IMR-90 (cell line): ENCODE results near the gene KCP. TPM values are rescaled to one million over a fixed set of nuclear protein-coding genes. Genes with fewer than 3 reads are reported as not detected.

ENCODE experiments used
- ATAC-seq: fragments of 200-7000 bp; cut with Tn5 transposase; 2 replicates; pipeline ENCODE4 v1.9.1; 2020; ENCODE audit warnings: low read depth, mild to moderate bottlenecking, moderate library complexity
- BruUV-seq: library from RNA; stranded (reverse); fragments of 400-500 nt; replicated peaks from 2 replicates; lab custom pipeline; 2021; lab: Mats Ljungman, UMichigan
- CTCF ChIA-PET: fragments of 300-600 bp; formaldehyde crosslinking; extraction: SDS; loops from one replicate; lab custom pipeline; 2021; ENCODE audit warnings: antibody characterized with exemption; lab: Yijun Ruan, JAX
- POLR2A ChIA-PET: fragments of 300-600 bp; sonication (Branson Sonifier 250); formaldehyde crosslinking; loops from one replicate; lab custom pipeline; 2022; ENCODE audit warnings: antibody characterized with exemption; ENCODE audit not compliant: unreplicated experiment; lab: Charles Lee
- DNase-seq: peaks from one replicate; pipeline ENCODE4 v3.0.0; 2013
- H2AFZ ChIP-seq: replicated peaks from 2 replicates; pipeline ENCODE3; 2013; ENCODE audit warnings: low read length, mild to moderate bottlenecking; ENCODE audit not compliant: poor library complexity
- H2AK5ac ChIP-seq: 2 replicates; pipeline ENCODE4 v1.6.1; 2013; ENCODE audit warnings: low read depth, low read length, inconsistent platforms
- H2AK9ac ChIP-seq: replicated peaks from 2 replicates; pipeline ENCODE3; 2013; ENCODE audit warnings: mild to moderate bottlenecking, low read depth, low read length, moderate library complexity; ENCODE audit not compliant: poor library complexity
- H2BK120ac ChIP-seq: 2 replicates; pipeline ENCODE4 v1.6.1; 2013; ENCODE audit warnings: low read depth, low read length, inconsistent platforms
- H2BK15ac ChIP-seq: 3 replicates; pipeline ENCODE4 v1.6.1; 2013; ENCODE audit warnings: low read depth, low read length, inconsistent platforms
- H2BK20ac ChIP-seq: 2 replicates; pipeline ENCODE4 v1.6.1; 2013; ENCODE audit warnings: low read depth, mild to moderate bottlenecking, inconsistent platforms, low read length, moderate library complexity
- H2BK5ac ChIP-seq: 2 replicates; pipeline ENCODE4 v1.6.1; 2013; ENCODE audit warnings: mild to moderate bottlenecking, low read depth, low read length, inconsistent platforms; ENCODE audit not compliant: poor library complexity, severe bottlenecking
- H3K14ac ChIP-seq: replicated peaks from 2 replicates; pipeline ENCODE4 v1.6.1; 2013; ENCODE audit warnings: low read depth, low read length, inconsistent platforms
- H3K18ac ChIP-seq: 2 replicates; pipeline ENCODE4 v1.6.1; 2013; ENCODE audit warnings: low read depth, low read length, control low read depth
- H3K23ac ChIP-seq: 2 replicates; pipeline ENCODE4 v1.6.1; 2013; ENCODE audit warnings: low read depth, low read length, inconsistent platforms
- H3K27ac ChIP-seq: 2 replicates; pipeline ENCODE4 v1.5.1; 2013; ENCODE audit warnings: mild to moderate bottlenecking, control low read depth, low read length; ENCODE audit not compliant: insufficient read depth
- H3K27me3 ChIP-seq: 2 replicates; pipeline ENCODE4 v1.6.1; 2013; ENCODE audit warnings: low read length; ENCODE audit not compliant: control insufficient read depth, insufficient read depth
- H3K36me3 ChIP-seq: 2 replicates; pipeline ENCODE4 v1.6.1; 2013; ENCODE audit warnings: low read length, mixed read lengths; ENCODE audit not compliant: control insufficient read depth, insufficient read depth
- H3K4ac ChIP-seq: 2 replicates; pipeline ENCODE4 v1.6.1; 2013; ENCODE audit warnings: low read depth, low read length, inconsistent platforms
- H3K4me1 ChIP-seq: 2 replicates; pipeline ENCODE4 v1.6.1; 2013; ENCODE audit warnings: low read length, mixed read lengths; ENCODE audit not compliant: control insufficient read depth, insufficient read depth
- H3K4me2 ChIP-seq: 2 replicates; pipeline ENCODE4 v1.6.1; 2013; ENCODE audit warnings: low read depth, mild to moderate bottlenecking, control low read depth, low read length, moderate library complexity
- H3K4me3 ChIP-seq: 2 replicates; pipeline ENCODE4 v1.5.1; 2013; ENCODE audit warnings: low read depth, mild to moderate bottlenecking, control low read depth, low read length, moderate library complexity; ENCODE audit not compliant: insufficient read depth
- H3K56ac ChIP-seq: 2 replicates; pipeline ENCODE4 v1.6.1; 2013; ENCODE audit warnings: low read length, inconsistent platforms; ENCODE audit not compliant: insufficient read depth; ENCODE audit errors: extremely low read depth
- H3K79me1 ChIP-seq, 2 experiments: 2 replicates each; pipeline ENCODE4 v1.6.1; 2013; ENCODE audit warnings: low read length in 2 of 2, inconsistent platforms in 1 of 2, low read depth in 1 of 2
- H3K9ac ChIP-seq: 2 replicates; pipeline ENCODE4 v1.6.1; 2013; ENCODE audit warnings: low read depth, low read length, control low read depth
- H3K9me1 ChIP-seq: 2 replicates; pipeline ENCODE4 v1.6.1; 2013; ENCODE audit warnings: low read length, inconsistent platforms; ENCODE audit not compliant: insufficient read depth
- H3K9me3 ChIP-seq: 2 replicates; pipeline ENCODE4 v1.6.1; 2013; ENCODE audit warnings: low read length; ENCODE audit not compliant: control insufficient read depth, insufficient read depth
- H4K20me1 ChIP-seq: 2 replicates; pipeline ENCODE4 v1.6.1; 2013; ENCODE audit warnings: low read length, inconsistent platforms; ENCODE audit not compliant: insufficient read depth
- H4K5ac ChIP-seq: 2 replicates; pipeline ENCODE4 v1.6.1; 2013; ENCODE audit warnings: mild to moderate bottlenecking, low read depth, low read length, control low read depth
- H4K8ac ChIP-seq, 2 experiments: 2 replicates each; pipeline ENCODE4 v1.6.1; 2013; ENCODE audit warnings: low read depth in 2 of 2, low read length in 2 of 2, control low read depth in 1 of 2, inconsistent platforms in 1 of 2
- H4K91ac ChIP-seq: 2 replicates; pipeline ENCODE4 v1.6.1; 2013; ENCODE audit warnings: low read depth, low read length, inconsistent platforms; ENCODE audit not compliant: insufficient read depth
- BHLHE40 ChIP-seq: fragments of 150-350 bp; IDR thresholded peaks from 2 replicates; pipeline ENCODE4 v1.6.1; 2016; ENCODE audit warnings: mild to moderate bottlenecking, low read depth, low read length
- CEBPB ChIP-seq: IDR thresholded peaks from 2 replicates; pipeline ENCODE4 v1.6.1; 2012; ENCODE audit warnings: low read depth, low read length, improper control_type of control experiment
- CHD1 ChIP-seq: IDR thresholded peaks from 2 replicates; pipeline ENCODE4 v1.6.1; 2012; ENCODE audit warnings: low read depth, low read length, improper control_type of control experiment
- CTCF ChIP-seq: conservative IDR thresholded peaks from 2 replicates; pipeline ENCODE4 v1.5.1; 2012; ENCODE audit warnings: mild to moderate bottlenecking, low read depth, low read length, improper control_type of control experiment
- FOS ChIP-seq: fragments of 150-350 bp; IDR thresholded peaks from 2 replicates; pipeline ENCODE4 v1.6.1; 2016; ENCODE audit warnings: low read depth, low read length
- MAFK ChIP-seq: IDR thresholded peaks from 2 replicates; pipeline ENCODE4 v1.6.1; 2012; ENCODE audit warnings: low read depth, low read length, improper control_type of control experiment
- MAZ ChIP-seq: IDR thresholded peaks from 2 replicates; pipeline ENCODE4 v1.6.1; 2012; ENCODE audit warnings: low read depth, mild to moderate bottlenecking, low read length, improper control_type of control experiment, moderate library complexity, borderline replicate concordance
- MXI1 ChIP-seq: IDR thresholded peaks from 2 replicates; pipeline ENCODE4 v1.6.1; 2012; ENCODE audit warnings: low read depth, mild to moderate bottlenecking, low read length, moderate library complexity, borderline replicate concordance
- NFE2L2 ChIP-seq: fragments of 150-350 bp; IDR thresholded peaks from 2 replicates; pipeline ENCODE4 v1.6.1; 2016; ENCODE audit warnings: low read depth, mild to moderate bottlenecking, low read length
- POLR2A ChIP-seq: IDR thresholded peaks from 2 replicates; pipeline ENCODE4 v1.6.1; 2012; ENCODE audit warnings: mild to moderate bottlenecking, low read depth, low read length
- RAD21 ChIP-seq: IDR thresholded peaks from 2 replicates; pipeline ENCODE4 v1.6.1; 2012; ENCODE audit warnings: low read length, improper control_type of control experiment
- RCOR1 ChIP-seq: IDR thresholded peaks from 2 replicates; pipeline ENCODE4 v1.6.1; 2012; ENCODE audit warnings: mild to moderate bottlenecking, low read length, improper control_type of control experiment; ENCODE audit not compliant: insufficient replicate concordance
- RFX5 ChIP-seq: IDR thresholded peaks from 2 replicates; pipeline ENCODE4 v1.8.0; 2012; ENCODE audit warnings: low read depth, mild to moderate bottlenecking, low read length, moderate library complexity
- WGBS, 2 experiments: methylation state at CpG; one replicate each; pipeline versions ENCODE4 v1.1.5 to v1.1.7; 2013; ENCODE audit warnings: missing lambda C conversion rate in 2 of 2; ENCODE audit not compliant: insufficient read length in 1 of 2; ENCODE audit errors: extremely low coverage in 2 of 2; 5-methylcytosine and 5-hydroxymethylcytosine counted together
- dilution Hi-C: fragments of 300-500 bp; cut with HindIII; formaldehyde crosslinking; loops from one replicate; pipeline ENCODE4 v1.14.3; 2018; ENCODE audit warnings: low sequenced_read_pairs; ENCODE audit not compliant: unreplicated experiment
- in situ Hi-C: fragments of 300-500 bp; cut with MboI; formaldehyde crosslinking; loops from 3 replicates; pipeline ENCODE4 v1.14.3; 2019; ENCODE audit warnings: low sequenced_read_pairs, inconsistent platforms, mixed read lengths
- intact Hi-C: fragments of 100-400 bp; cut with micrococcal nuclease; formaldehyde crosslinking; loops from 2 replicates; pipeline ENCODE4 v1.10.0; 2022
- polyA plus RNA-seq, 3 experiments: library from polyadenylated mRNA; depleted of rRNA; stranded (reverse); fragments of >200 nt; gene quantifications; 2 replicates each; pipeline ENCODE4 v1.2.3, GENCODE V29; 2012; ENCODE audit warnings: low replicate concordance in 1 of 3
- total RNA-seq: library from RNA; depleted of rRNA; stranded (reverse); fragments of >200 nt; gene quantifications from 2 replicates; pipeline ENCODE4 v1.2.3, GENCODE V29; 2012
- TF ChIP-seq, protein P1 (sequence below): fragments of 150-350 bp; IDR thresholded peaks from 2 replicates; pipeline ENCODE4 v1.6.1; 2017; ENCODE audit warnings: mild to moderate bottlenecking, antibody characterized with exemption, low read length, low read depth

The KCP gene
- total and polyA plus RNA-seq, 2 of the 4 experiments (the other 2 are of a cell fraction): 0.03 TPM; not detected in 1

DNA sequence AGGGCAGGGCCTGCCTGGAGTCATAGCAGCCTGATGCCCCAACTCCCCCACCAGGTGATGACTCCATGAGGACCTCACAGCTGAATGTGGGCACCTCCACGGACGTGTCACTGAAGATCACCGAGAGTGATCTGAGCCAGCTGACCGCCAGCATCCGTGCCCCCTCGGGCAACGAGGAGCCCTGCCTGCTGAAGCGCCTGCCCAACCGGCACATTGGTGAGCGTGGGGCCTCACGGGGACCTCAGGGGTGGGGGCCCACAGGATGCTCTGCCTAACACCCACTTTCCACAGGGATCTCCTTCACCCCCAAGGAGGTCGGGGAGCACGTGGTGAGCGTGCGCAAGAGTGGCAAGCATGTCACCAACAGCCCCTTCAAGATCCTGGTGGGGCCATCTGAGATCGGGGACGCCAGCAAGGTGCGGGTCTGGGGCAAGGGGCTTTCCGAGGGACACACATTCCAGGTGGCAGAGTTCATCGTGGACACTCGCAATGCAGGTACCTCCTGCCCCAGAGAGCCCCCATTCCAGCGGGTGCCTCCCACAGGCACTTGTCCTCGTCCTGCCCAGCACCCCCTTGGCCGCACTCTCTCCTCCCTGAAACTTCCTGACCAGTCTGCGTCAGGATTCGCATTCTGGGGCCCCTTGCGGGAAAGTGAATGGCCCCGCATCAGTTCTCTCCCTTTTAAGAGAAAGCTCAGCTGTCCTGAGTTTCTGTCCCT, 57.8 kb downstream of the KCP start:
- H3K4me3 ChIP-seq: no peak overlapping the region

More for the DNA sequence above, 57.8 kb downstream of the KCP start:
- no peak overlapping the region for H3K23ac ChIP-seq
- dilution Hi-C loops (no loop called here), intact Hi-C loops (no loop called here), in situ Hi-C loops (no loop called here)
- H4K91ac ChIP-seq: no peak overlapping the region
- H2AFZ ChIP-seq: no peak overlapping the region
- CTCF ChIA-PET: no interaction called here
- no peaks in the 10 kb centered on the region for H3K9me3 ChIP-seq
- no peak overlapping the region for H4K5ac ChIP-seq
- no peak overlapping the region for H3K4me2 ChIP-seq
- no peaks in the 10 kb centered on the region for H3K4me1 ChIP-seq
- peak overlapping the region; percentile 3 for H2AK9ac ChIP-seq
- no peak overlapping the region for H4K8ac ChIP-seq
- POLR2A ChIA-PET: no interaction called here
- H2BK120ac ChIP-seq: no peak overlapping the region
- H2BK5ac ChIP-seq: no peak overlapping the region
- 87% methylated on average over 23 of the region's 28 CpGs; no CpG with 5 or more reads in 1 of the 2 experiments for WGBS, 2 experiments
- no peaks in the 10 kb centered on the region for H3K27me3 ChIP-seq
- no peak overlapping the region for H2BK15ac ChIP-seq
- ATAC-seq (no peak), DNase-seq (no peak)
- peaks cover 52% of the 10 kb centered on the region for H4K20me1 ChIP-seq
- TF ChIP-seq, protein P1, sequence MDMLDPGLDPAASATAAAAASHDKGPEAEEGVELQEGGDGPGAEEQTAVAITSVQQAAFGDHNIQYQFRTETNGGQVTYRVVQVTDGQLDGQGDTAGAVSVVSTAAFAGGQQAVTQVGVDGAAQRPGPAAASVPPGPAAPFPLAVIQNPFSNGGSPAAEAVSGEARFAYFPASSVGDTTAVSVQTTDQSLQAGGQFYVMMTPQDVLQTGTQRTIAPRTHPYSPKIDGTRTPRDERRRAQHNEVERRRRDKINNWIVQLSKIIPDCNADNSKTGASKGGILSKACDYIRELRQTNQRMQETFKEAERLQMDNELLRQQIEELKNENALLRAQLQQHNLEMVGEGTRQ: no peak
- TF ChIP-seq RFX5 (no peak), CEBPB (no peak), MAFK (no peak), CHD1 (no peak), FOS (no peak), MAZ (no peak), NFE2L2 (no peak), MXI1 (no peak), BHLHE40 (no peak), CTCF (no peak), RAD21 (no peak), RCOR1 (no peak), POLR2A (no peak)
- peaks cover 30 to 47% of the 10 kb centered on the region in 2 experiments for H3K79me1 ChIP-seq
- BruUV-seq: no TSS peak
- H3K56ac ChIP-seq: no peak overlapping the region
- no peak overlapping the region for H3K14ac ChIP-seq
- no peak overlapping the region for H3K27ac ChIP-seq
- no peak overlapping the region for H3K18ac ChIP-seq
- H3K36me3 ChIP-seq: peaks cover 89% of the 10 kb centered on the region
- H2AK5ac ChIP-seq: no peak overlapping the region
- no peaks in the 10 kb centered on the region for H3K9me1 ChIP-seq
- no peak overlapping the region for H3K9ac ChIP-seq
- H2BK20ac ChIP-seq: no peak overlapping the region
- H3K4ac ChIP-seq: no peak overlapping the region
